ENCODE measurements around the gene AIP.

Gene AIP

GRCh38 chr11:67438158-67438902 lies 44.5 kb upstream of the AIP start:
- H3K27ac ChIP-seq (ENCODE audit: low read depth, low read length, severe bottlenecking), result no peak overlapping the region

GRCh38 chr11:67439321-67440228 lies 43.3 kb upstream of the AIP start:
- H3K36me3 ChIP-seq (ENCODE audit: control insufficient read depth, insufficient read depth, low read length), result peaks cover 56% of the 10 kb centered on the region
- no peak overlapping the region for H3K27ac ChIP-seq (ENCODE audit: low read depth, low read length, severe bottlenecking)
- 94% methylated on average over 28 of the region's 31 CpGs for WGBS, 2 experiments (ENCODE audit: insufficient coverage in 2 of 2)
- no peaks in the 10 kb centered on the region for H3K9me3 ChIP-seq (ENCODE audit: control insufficient read depth, low read length)
- no peak overlapping the region for H3K4me3 ChIP-seq (ENCODE audit: extremely low read depth, insufficient read depth, low read length, poor library complexity, severe bottlenecking)
- H3K4me1 ChIP-seq (ENCODE audit: control insufficient read depth, insufficient read depth, low read length, poor library complexity, severe bottlenecking), result peaks cover 7% of the 10 kb centered on the region

More at GRCh38 chr11:67438158-67438902, 44.5 kb upstream of the AIP start:
- peaks cover 65% of the 10 kb centered on the region for H3K36me3 ChIP-seq (ENCODE audit: control insufficient read depth, insufficient read depth, low read length)
- peaks cover 7% of the 10 kb centered on the region for H3K4me1 ChIP-seq (ENCODE audit: control insufficient read depth, insufficient read depth, low read length, poor library complexity, severe bottlenecking)
- H3K4me3 ChIP-seq (ENCODE audit: extremely low read depth, insufficient read depth, low read length, poor library complexity, severe bottlenecking), result no peak overlapping the region
- H3K9me3 ChIP-seq (ENCODE audit: control insufficient read depth, low read length), result no peaks in the 10 kb centered on the region
- 94 to 96% methylated on average over 25 to 37 of the region's 41 CpGs for WGBS, 2 experiments (ENCODE audit: insufficient coverage in 2 of 2)

DNA sequence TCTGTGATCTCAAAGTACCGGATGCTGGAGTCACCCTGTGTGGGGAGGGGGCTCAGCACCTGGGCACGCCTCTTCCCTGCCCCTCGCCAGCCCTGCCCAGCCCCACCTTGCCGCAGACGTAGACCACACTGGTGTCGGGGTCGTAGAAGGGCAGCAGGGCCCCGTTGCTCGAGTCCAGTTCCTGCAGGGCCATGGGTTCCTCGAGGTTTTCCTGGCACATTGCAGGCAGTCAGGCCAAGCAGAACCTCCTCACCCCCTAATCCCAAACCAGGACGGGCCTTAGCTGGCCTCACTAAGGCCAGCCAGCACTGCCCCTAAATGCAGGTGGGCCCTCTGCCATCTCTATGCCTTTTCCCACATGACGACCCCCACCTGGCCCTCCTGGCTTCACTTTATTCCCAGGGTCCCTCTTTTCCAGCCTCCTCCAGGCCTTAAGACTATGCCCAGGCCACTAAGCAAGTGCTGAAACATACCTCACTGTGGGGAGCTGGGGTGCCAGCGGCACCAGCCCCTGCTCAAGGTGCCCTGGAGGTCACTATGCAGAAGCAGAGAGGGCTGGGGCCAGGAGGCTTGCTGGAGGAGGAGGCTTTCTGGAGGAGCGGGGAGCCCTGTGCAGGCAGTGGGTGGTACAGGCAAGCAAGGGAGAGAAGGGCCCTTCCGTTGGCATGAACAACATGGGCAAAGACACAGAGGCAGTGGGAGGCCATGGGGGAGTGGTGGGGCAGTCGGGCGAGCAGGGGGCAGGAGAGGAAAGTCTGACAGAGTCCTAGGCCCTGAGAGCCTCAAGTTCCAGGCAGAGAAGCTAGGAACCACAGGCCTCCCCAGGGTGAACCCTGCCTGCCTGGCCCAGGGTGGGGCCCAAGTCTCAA lies 42.4 kb upstream of the AIP start:
- Histone ChIP-seq H3K36me3 (ENCODE audit: control insufficient read depth, insufficient read depth, low read length) (peaks cover 49% of the 10 kb centered on the region), H3K4me3 (ENCODE audit: extremely low read depth, insufficient read depth, low read length, poor library complexity, severe bottlenecking) (no peak overlapping the region), H3K9me3 (ENCODE audit: control insufficient read depth, low read length) (no peaks in the 10 kb centered on the region), H3K27ac (ENCODE audit: low read depth, low read length, severe bottlenecking) (no peak overlapping the region), H3K4me1 (ENCODE audit: control insufficient read depth, insufficient read depth, low read length, poor library complexity, severe bottlenecking) (peaks cover 7% of the 10 kb centered on the region)
- WGBS, 2 experiments (ENCODE audit: insufficient coverage in 2 of 2), result 95 to 96% methylated on average over 11 to 15 of the region's 17 CpGs

- H3K27ac ChIP-seq (ENCODE audit: low read depth, low read length, severe bottlenecking), result no peak overlapping the region
- H3K4me3 ChIP-seq (ENCODE audit: extremely low read depth, insufficient read depth, low read length, poor library complexity, severe bottlenecking), result no peak overlapping the region
- 94% methylated on average over 20 to 21 of the region's 21 CpGs for WGBS, 2 experiments (ENCODE audit: insufficient coverage in 2 of 2)
These were observed 41.7 kb upstream of the AIP start for GRCh38 chr11:67441098-67441563.

GRCh38 chr11:67441731-67442351 lies 41.0 kb upstream of the AIP start:
- Histone ChIP-seq H3K4me1 (ENCODE audit: control insufficient read depth, insufficient read depth, low read length, poor library complexity, severe bottlenecking) (peaks cover 2% of the 10 kb centered on the region), H3K4me3 (ENCODE audit: extremely low read depth, insufficient read depth, low read length, poor library complexity, severe bottlenecking) (peak overlapping the region; percentile 89), H3K27ac (ENCODE audit: low read depth, low read length, severe bottlenecking) (no peak overlapping the region), H3K9me3 (ENCODE audit: control insufficient read depth, low read length) (no peaks in the 10 kb centered on the region), H3K36me3 (ENCODE audit: control insufficient read depth, insufficient read depth, low read length) (peaks cover 49% of the 10 kb centered on the region)
- 96 to 97% methylated on average over 22 to 27 of the region's 28 CpGs for WGBS, 2 experiments (ENCODE audit: insufficient coverage in 2 of 2)

More at GRCh38 chr11:67441098-67441563, 41.7 kb upstream of the AIP start:
- H3K36me3 ChIP-seq (ENCODE audit: control insufficient read depth, insufficient read depth, low read length), result peaks cover 49% of the 10 kb centered on the region
- H3K9me3 ChIP-seq (ENCODE audit: control insufficient read depth, low read length), result no peaks in the 10 kb centered on the region
- H3K4me1 ChIP-seq (ENCODE audit: control insufficient read depth, insufficient read depth, low read length, poor library complexity, severe bottlenecking), result peaks cover 7% of the 10 kb centered on the region

GRCh38 chr11:67442504-67443404 lies 40.1 kb upstream of the AIP start:
- Histone ChIP-seq H3K4me3 (ENCODE audit: extremely low read depth, insufficient read depth, low read length, poor library complexity, severe bottlenecking) (peak overlapping the region; percentile 89), H3K9me3 (ENCODE audit: control insufficient read depth, low read length) (no peaks in the 10 kb centered on the region), H3K4me1 (ENCODE audit: control insufficient read depth, insufficient read depth, low read length, poor library complexity, severe bottlenecking) (peaks cover 4% of the 10 kb centered on the region), H3K27ac (ENCODE audit: low read depth, low read length, severe bottlenecking) (peak overlapping the region; percentile 76), H3K36me3 (ENCODE audit: control insufficient read depth, insufficient read depth, low read length) (peaks cover 44% of the 10 kb centered on the region)
- 46 to 57% methylated on average over 29 to 30 of the region's 45 CpGs for WGBS, 2 experiments (ENCODE audit: insufficient coverage in 2 of 2)

DNA sequence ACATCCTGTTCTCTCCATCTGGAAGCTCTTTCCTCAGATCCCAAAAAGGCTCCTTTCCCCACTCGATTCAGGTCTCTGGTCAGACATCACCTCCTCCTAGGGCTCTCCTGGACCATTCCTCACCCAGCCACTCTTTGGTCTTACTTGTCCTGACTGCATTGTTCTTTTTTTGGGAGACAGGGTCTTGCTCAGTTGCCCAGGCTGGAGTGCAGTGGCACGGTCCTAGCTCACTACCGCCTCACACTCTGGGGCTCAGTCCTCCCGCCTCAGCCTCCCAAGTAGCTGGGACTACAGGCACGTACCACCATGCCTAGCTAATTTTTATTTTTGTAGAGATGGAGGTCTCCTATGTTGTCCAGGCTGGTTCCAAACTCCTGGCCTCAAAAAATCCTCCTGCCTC lies 37.3 kb upstream of the AIP start:
- Histone ChIP-seq H3K9me3 (ENCODE audit: control insufficient read depth, low read length) (no peaks in the 10 kb centered on the region), H3K36me3 (ENCODE audit: control insufficient read depth, insufficient read depth, low read length) (peaks cover 18% of the 10 kb centered on the region), H3K4me1 (ENCODE audit: control insufficient read depth, insufficient read depth, low read length, poor library complexity, severe bottlenecking) (peaks cover 4% of the 10 kb centered on the region), H3K4me3 (ENCODE audit: extremely low read depth, insufficient read depth, low read length, poor library complexity, severe bottlenecking) (no peak overlapping the region), H3K27ac (ENCODE audit: low read depth, low read length, severe bottlenecking) (no peak overlapping the region)
- 85 to 95% methylated on average over 3 to 4 of the region's 5 CpGs for WGBS, 2 experiments (ENCODE audit: insufficient coverage in 2 of 2)

DNA sequence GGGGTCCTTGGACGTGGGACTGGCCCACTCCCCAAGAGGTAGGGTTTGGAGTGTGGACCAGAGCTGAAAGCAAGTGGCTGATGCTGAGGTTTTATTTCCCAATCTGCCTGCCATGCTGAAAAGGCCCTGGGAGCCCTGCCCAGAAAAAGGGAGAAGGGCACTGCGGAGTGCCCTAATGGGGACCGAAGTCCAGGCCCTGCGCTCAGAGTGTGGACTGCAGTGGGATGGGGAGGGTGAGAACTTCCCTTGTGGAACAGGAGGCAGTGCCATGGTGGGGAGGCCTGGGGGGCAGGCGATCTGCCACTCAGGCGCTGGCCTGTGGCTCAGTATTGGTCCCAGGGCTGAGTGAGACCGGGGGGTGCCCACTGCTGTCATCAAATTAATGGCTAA lies 34.6 kb upstream of the AIP start:
- H3K4me3 ChIP-seq (ENCODE audit: extremely low read depth, insufficient read depth, low read length, poor library complexity, severe bottlenecking), result no peak overlapping the region
- no peak overlapping the region for H3K27ac ChIP-seq (ENCODE audit: low read depth, low read length, severe bottlenecking)
- WGBS, 2 experiments (ENCODE audit: insufficient coverage in 2 of 2), result 92% methylated on average over 2 to 6 of the region's 7 CpGs
- peaks cover 4% of the 10 kb centered on the region for H3K4me1 ChIP-seq (ENCODE audit: control insufficient read depth, insufficient read depth, low read length, poor library complexity, severe bottlenecking)
- H3K9me3 ChIP-seq (ENCODE audit: control insufficient read depth, low read length), result no peaks in the 10 kb centered on the region
- H3K36me3 ChIP-seq (ENCODE audit: control insufficient read depth, insufficient read depth, low read length), result no peaks in the 10 kb centered on the region

GRCh38 chr11:67449116-67449844 lies 33.5 kb upstream of the AIP start:
- Histone ChIP-seq H3K27ac (ENCODE audit: low read depth, low read length, severe bottlenecking) (no peak overlapping the region), H3K4me1 (ENCODE audit: control insufficient read depth, insufficient read depth, low read length, poor library complexity, severe bottlenecking) (peaks cover 4% of the 10 kb centered on the region), H3K4me3 (ENCODE audit: extremely low read depth, insufficient read depth, low read length, poor library complexity, severe bottlenecking) (no peak overlapping the region), H3K36me3 (ENCODE audit: control insufficient read depth, insufficient read depth, low read length) (no peaks in the 10 kb centered on the region), H3K9me3 (ENCODE audit: control insufficient read depth, low read length) (no peaks in the 10 kb centered on the region)
- 88 to 92% methylated on average over 8 to 9 of the region's 9 CpGs for WGBS, 2 experiments (ENCODE audit: insufficient coverage in 2 of 2)

All from mesodermal cell (in vitro differentiated cells).